WERI-Rb-1 (cell line): ENCODE measurements around the gene RPTOR.

ENCODE experiments used
- DNase-seq: peaks from one replicate; pipeline ENCODE4 v3.0.0-alpha.2; 2020
- H3K27ac ChIP-seq: fragments of 250-450 bp; sonication (Bioruptor Pico); 2 replicates; pipeline ENCODE4 v1.5.1; 2020; ENCODE audit warnings: mild to moderate bottlenecking, moderate library complexity
- H3K27me3 ChIP-seq: fragments of 250-450 bp; sonication (Bioruptor Pico); 2 replicates; pipeline ENCODE4 v1.5.1; 2021; ENCODE audit warnings: mild to moderate bottlenecking, low read depth, moderate library complexity; ENCODE audit not compliant: insufficient read depth, severe bottlenecking
- H3K36me3 ChIP-seq: fragments of 250-450 bp; sonication (Bioruptor Pico); 2 replicates; pipeline ENCODE4 v1.5.1; 2020; ENCODE audit warnings: mild to moderate bottlenecking, moderate library complexity
- H3K4me3 ChIP-seq: 2 replicates; pipeline ENCODE4 v1.5.1; 2011; ENCODE audit warnings: low read depth, mild to moderate bottlenecking, control low read depth, low read length
- H3K9me3 ChIP-seq: fragments of 250-450 bp; sonication (Bioruptor Pico); 2 replicates; pipeline ENCODE4 v1.5.1; 2021; ENCODE audit warnings: mild to moderate bottlenecking, moderate library complexity; ENCODE audit not compliant: severe bottlenecking
- CTCF ChIP-seq: IDR thresholded peaks from 2 replicates; pipeline ENCODE4 v1.5.1; 2011; ENCODE audit warnings: low read depth, mild to moderate bottlenecking, control low read depth, inconsistent platforms, low read length

The RPTOR gene

GRCh38 chr17:80941743-80942422 is 397.2 kb downstream of the RPTOR start:
- Histone ChIP-seq H3K36me3 (peaks cover 45% of the 10 kb centered on the region), H3K27me3 (no peaks in the 10 kb centered on the region), H3K4me3 (no peak overlapping the region), H3K27ac (no peak overlapping the region), H3K9me3 (peaks cover 4% of the 10 kb centered on the region)
- no peak for TF ChIP-seq CTCF
- no peak for DNase-seq

GRCh38 chr17:80942423-80943345 is 398.0 kb downstream of the RPTOR start:
- no peak overlapping the region for H3K27ac ChIP-seq
- H3K27me3 ChIP-seq, result no peaks in the 10 kb centered on the region
- H3K36me3 ChIP-seq, result peaks cover 53% of the 10 kb centered on the region
- H3K9me3 ChIP-seq, result peaks cover 4% of the 10 kb centered on the region
- TF ChIP-seq CTCF, result no peak
- no peak for DNase-seq
- H3K4me3 ChIP-seq, result no peak overlapping the region

GRCh38 chr17:80943346-80944145 is 398.9 kb downstream of the RPTOR start:
- TF ChIP-seq CTCF, result no peak
- Histone ChIP-seq H3K36me3 (peaks cover 60% of the 10 kb centered on the region), H3K27me3 (no peaks in the 10 kb centered on the region), H3K27ac (no peak overlapping the region), H3K4me3 (no peak overlapping the region), H3K9me3 (peaks cover 4% of the 10 kb centered on the region)
- no peak for DNase-seq

GRCh38 chr17:80944326-80944725 is 399.7 kb downstream of the RPTOR start:
- no peak overlapping the region for H3K4me3 ChIP-seq
- no peaks in the 10 kb centered on the region for H3K27me3 ChIP-seq
- H3K27ac ChIP-seq, result no peak overlapping the region
- H3K9me3 ChIP-seq, result peaks cover 4% of the 10 kb centered on the region
- DNase-seq, result no peak
- TF ChIP-seq CTCF, result no peak
- H3K36me3 ChIP-seq, result peaks cover 65% of the 10 kb centered on the region

- H3K27ac ChIP-seq, result no peak overlapping the region
- peaks cover 74% of the 10 kb centered on the region for H3K36me3 ChIP-seq
- H3K9me3 ChIP-seq, result peaks cover 4% of the 10 kb centered on the region
- TF ChIP-seq CTCF, result no peak
- no peak overlapping the region for H3K4me3 ChIP-seq
- no peak for DNase-seq
- no peaks in the 10 kb centered on the region for H3K27me3 ChIP-seq
Observed at GRCh38 chr17:80945736-80946135, 401.1 kb downstream of the RPTOR start.
